HG03439 (cell line): ENCODE measurements around the gene AKAP10.
"Not testable (repeated sequence)": the region's sequence is repeated elsewhere in the genome, so short reads cannot be mapped to it uniquely, and the experiment has no call there.

Source experiments
- ATAC-seq: cut with Tn5 transposase; IDR thresholded peaks from one replicate; pipeline ENCODE4 v1.9.1; 2021; ENCODE audit warnings: mild to moderate bottlenecking, moderate library complexity; ENCODE audit not compliant: unreplicated experiment

The AKAP10 gene

DNA sequence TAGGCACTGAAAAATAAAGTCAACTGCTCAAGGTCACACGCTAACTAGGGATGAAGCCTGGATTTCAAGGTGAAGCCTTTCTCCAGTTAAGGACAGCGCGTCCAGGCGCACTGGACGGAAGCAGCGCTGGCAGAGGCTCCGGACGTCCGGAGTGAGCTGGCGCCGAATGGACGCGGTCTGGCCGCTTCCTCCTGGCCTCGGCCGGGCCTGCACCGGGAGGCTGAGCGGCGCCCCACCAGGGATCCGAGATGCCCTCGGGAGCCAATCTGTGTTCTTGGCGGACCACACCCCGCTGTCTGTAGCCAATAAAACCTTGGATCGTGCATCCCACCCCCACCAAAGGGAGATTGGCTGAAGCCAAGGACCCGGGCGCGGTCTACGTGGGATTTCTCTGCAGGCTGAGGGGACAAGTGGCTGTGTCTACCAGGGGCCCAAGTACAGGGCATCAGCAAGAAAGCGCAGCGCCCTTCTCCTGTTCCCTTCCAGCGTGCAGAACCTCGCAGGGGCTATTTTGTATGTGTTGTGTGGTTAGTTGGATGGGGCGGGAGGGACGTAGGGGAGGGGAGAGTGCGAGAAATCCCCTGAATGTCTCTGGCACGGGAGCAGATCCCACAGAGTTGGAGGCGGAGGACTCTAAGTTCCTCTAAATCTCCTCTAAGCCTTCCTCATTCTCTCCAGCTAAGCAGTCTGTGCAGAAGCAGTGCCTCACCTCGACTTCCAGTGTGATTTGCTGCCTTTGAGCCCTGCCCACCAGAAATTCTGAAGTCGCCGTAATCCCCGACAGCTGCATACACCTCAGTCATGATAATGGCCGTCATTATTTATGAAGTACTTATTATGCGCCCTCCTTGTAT lies 2.5 kb upstream of the AKAP10 start:
- no peak for ATAC-seq

DNA sequence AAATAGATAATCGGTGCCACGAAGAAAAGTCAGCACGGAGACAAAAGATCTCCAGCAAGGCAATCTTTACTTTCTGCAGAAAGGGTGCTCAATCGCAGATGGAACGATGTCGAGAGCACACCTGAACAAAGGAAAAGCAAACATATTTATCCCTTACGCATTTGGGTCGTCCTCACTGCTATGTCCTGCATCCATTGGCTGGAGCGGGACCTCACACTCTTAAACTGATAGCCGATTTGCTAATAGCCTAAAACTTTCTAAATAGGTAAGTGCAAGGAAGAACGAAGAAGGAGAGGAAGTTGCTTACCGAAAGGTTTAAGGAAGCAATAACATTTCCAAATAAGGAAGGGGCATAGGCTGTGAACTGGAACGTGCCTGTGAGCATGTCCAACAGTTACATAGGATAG lies 1.2 kb upstream of the AKAP10 start:
- no peak for ATAC-seq

DNA sequence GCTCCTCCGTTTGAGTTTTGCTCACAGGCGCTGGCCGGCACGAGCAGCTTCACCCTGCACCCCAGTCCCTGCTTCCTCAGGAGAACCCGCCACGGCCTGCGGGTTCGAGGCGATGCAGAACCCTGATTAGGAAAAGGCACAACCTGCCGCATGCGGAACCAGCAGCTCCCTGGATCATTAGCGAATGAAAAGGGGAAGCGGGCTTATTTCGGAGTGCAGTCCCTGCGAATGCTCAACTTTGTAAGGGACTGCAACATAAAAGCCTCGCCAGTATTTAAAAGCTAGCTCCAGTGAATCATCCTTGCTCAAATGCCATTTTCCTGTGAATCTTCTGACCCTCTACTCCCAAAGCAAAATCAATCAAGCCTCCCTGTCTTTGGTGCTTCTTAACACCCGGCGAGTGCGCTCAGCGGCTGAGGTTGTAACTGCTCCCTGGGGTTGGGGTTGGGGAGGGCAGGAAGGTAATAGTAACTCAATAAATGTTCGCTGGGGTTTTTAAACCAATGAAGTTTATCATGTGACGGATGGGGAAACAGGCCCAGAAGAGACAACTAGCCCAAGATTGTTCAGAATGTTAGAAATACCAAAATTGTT lies 678 bp upstream of the AKAP10 start:
- peak; percentile 11 for ATAC-seq

DNA sequence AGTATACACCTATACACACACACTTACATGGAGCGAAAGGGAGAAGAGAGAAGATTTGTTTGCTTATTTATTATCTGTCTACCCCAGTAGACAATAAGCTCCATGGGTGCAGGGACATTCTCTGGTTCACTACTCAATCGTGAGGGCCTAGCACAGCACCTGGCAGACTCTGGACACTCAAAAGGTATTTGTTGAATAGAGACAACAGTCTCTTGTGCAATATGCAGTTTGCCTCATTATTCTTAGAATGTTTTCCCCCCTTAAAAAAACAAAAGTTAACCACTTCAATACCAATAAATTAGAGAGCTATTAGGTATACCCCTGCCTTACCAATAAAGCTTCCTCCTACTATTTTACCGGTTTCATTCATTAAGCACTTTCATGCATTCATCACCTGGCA lies 2.0 kb downstream of the AKAP10 start:
- no peak for ATAC-seq

DNA sequence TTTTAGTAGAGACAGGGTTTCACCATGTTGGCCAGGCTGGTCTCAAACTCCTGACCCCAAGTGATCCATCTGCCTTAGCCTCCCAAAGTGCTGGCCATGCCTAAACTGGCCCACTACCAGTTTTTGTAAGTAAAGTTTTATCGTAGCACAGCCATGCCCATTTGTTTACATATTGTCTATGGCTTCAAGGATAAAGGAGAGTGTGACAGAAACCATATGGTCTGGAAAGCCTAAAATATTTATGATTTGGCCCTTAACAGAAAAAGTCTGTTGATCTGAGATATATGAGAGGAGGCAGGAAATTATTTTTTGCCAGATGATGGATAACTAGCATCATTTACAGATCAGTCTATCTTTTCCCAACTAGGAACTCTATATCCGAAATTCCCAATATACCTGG lies 4.5 kb downstream of the AKAP10 start:
- no peak for ATAC-seq

DNA sequence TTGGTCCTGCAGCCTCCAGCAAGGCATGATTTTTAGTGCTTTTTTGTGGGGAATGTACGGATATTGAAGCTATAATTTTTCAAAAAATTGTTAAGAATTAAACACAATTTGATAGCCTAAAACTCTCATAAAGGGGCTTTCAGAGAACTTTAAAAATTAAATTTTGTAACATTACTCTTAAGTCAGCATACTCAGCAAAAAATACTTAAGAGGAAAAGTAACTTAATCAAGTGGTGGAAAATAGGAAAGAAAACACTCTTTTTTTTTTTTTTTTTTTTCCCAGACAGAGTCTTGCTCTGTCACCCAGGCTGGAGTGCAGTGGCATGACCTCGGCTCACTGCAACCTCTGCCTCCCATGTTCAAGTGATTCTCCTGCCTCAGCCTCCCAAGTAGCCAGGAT lies 14.7 kb downstream of the AKAP10 start:
- not testable (repeated sequence) for ATAC-seq

- ATAC-seq, result no peak
Observed at GRCh38 chr17:19958023-19958422, 19.6 kb downstream of the AKAP10 start.

- ATAC-seq, result no peak
Observed at GRCh38 chr17:19955099-19955498, 22.5 kb downstream of the AKAP10 start.

DNA sequence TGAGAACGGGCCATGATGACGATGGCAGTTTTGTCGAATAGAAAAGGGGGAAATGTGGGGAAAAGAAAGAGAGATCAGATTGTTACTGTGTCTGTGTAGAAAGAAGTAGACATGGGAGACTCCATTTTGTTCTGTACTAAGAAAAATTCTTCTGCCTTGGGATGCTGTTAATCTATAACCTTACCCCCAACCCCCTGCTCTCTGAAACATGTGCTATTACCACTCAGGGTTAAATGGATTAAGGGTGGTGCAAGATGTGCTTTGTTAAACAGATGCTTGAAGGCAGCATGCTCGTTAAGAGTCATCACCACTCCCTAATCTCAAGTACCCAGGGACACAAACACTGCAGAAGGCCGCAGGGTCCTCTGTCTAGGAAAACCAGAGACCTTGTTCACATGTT lies 26.2 kb downstream of the AKAP10 start:
- not testable (repeated sequence) for ATAC-seq

DNA sequence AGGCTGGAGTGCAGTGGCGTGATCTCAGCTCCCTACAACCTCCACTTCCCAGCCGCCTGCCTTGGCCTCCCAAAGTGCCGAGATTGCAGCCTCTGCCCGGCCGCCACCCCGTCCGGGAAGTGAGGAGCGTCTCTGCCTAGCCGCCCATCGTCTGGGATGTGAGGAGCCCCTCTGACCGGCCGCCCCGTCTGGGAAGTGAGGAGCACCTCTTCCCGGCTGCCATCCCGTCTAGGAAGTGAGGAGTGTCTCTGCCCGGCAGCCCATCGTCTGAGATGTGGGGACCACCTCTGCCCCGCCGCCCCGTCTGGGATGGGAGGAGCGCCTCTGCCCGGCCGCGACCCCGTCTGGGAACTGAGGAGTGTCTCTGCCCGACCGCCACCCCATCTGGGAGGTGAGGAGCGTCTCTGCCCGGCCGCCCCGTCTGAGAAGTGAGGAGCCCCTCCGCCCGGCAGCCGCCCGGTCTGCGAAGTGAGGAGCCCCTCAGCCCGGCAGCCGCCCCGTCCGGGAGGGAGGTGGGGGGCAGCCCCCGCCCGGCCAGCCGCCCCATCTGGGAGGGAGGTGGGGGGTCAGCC lies 26.9 kb downstream of the AKAP10 start:
- not testable (repeated sequence) for ATAC-seq

GRCh38 chr17:19948116-19948943 lies 29.3 kb downstream of the AKAP10 start:
- no peak for ATAC-seq

GRCh38 chr17:19946921-19947320 lies 30.7 kb downstream of the AKAP10 start:
- no peak for ATAC-seq

GRCh38 chr17:19945009-19945626 lies 32.5 kb downstream of the AKAP10 start:
- no peak for ATAC-seq

DNA sequence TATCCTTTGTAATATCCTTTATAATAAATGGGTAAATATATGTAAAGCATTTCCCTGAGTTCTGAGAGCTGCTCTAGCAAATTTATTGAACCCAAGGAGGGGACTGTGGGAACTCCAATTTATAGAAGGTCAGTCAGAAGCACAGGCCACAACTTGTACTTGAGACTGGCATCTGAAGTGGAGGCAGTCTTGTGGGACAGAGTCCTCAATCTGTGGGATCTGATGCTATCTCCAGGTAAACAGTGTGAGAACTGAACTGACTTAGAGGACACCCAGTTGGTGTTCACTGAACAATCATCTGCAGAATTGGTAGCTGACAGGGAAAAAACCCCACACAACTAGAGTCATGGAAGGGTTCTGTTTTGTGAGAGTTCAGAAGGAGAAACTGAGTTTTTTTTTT lies 34.0 kb downstream of the AKAP10 start:
- no peak for ATAC-seq

- ATAC-seq, result no peak
Observed at GRCh38 chr17:19943026-19943425, 34.6 kb downstream of the AKAP10 start.

- ATAC-seq, result no peak
Observed at GRCh38 chr17:19940722-19941464, 36.7 kb downstream of the AKAP10 start.

GRCh38 chr17:19939993-19940721 lies 37.5 kb downstream of the AKAP10 start:
- ATAC-seq, result no peak

- no peak for ATAC-seq
Observed at GRCh38 chr17:19938736-19939135, 38.9 kb downstream of the AKAP10 start.

DNA sequence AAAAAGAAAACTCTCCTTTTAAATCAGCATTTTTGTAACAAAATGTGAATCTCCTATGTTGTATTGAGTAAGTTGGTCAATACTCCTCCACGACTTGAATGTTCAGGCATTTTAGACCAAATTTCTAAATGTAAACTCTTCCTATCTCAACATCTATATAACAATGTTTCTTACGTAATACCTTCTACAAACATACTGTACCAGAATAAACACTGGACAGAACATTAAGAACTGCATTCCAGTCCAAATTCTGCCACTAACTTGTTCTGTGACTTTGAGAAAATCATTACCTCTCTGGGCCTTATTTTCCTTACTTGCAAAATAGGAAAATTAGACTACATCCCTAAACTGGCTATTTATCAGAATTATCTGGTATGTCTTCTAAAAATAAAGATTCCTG lies 40.1 kb downstream of the AKAP10 start:
- ATAC-seq, result no peak
